HG03095 (cell line): Measurements from ENCODE around the gene MAGEE2.
"Not testable (repeated sequence)": the region's sequence is repeated elsewhere in the genome, so short reads cannot be mapped to it uniquely, and the experiment has no call there.

ENCODE experiments used
- ATAC-seq: cut with Tn5 transposase; IDR thresholded peaks from one replicate; pipeline ENCODE4 v1.9.1; 2021; ENCODE audit warnings: moderate library complexity; ENCODE audit not compliant: unreplicated experiment

Gene MAGEE2, protein sequence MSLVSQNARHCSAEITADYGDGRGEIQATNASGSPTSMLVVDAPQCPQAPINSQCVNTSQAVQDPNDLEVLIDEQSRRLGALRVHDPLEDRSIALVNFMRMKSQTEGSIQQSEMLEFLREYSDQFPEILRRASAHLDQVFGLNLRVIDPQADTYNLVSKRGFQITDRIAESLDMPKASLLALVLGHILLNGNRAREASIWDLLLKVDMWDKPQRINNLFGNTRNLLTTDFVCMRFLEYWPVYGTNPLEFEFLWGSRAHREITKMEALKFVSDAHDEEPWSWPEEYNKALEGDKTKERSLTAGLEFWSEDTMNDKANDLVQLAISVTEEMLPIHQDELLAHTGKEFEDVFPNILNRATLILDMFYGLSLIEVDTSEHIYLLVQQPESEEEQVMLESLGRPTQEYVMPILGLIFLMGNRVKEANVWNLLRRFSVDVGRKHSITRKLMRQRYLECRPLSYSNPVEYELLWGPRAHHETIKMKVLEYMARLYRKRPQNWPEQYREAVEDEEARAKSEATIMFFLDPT

GRCh38 chrX:75784680-75785491 is at the start of gene MAGEE2:
TSS of gene MAGEE2 (minus strand) at chrX:75785254. CDS start at chrX:75785051, 203 bp downstream.
- no peak for ATAC-seq

DNA sequence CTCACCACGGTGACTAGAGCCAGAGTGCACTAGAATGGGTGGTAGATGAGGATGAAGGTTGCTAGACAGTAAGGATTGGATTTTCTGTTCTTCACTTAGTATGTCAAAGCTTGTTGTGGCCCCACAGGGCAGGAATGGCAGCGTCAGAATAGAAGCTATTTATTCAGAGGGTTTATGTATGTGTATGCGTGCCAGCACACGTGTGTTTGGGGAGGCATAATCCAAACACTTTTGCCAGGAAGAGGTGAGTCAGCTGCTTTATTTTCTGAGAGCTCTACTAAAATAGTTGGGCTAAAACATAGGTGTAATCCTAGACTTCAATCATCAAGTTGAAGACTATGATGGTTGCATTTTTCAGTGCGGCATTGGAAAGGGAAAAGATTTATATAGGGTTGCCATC is 1.2 kb upstream of the MAGEE2 start:
- no peak for ATAC-seq

GRCh38 chrX:75781611-75782010 is 3.4 kb downstream of the MAGEE2 start:
- ATAC-seq = no peak

DNA sequence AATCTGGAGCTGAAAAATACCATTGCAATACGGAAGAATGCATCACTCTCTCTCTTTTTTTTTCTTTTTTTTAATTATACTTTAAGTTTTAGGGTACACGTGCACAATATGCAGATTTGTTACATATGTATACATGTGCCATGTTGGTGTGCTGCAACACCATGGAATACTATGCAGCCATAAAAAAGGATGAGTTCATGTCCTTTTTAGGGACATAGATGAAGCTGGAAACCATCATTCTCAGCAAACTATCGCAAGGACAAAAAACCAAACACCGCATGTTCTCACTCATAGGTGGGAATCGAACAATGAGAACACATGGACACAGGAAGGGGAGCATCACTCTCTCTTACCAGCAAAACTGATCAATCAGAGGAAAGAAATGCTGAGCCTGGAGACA is 17.0 kb downstream of the MAGEE2 start:
- not testable (repeated sequence) for ATAC-seq

DNA sequence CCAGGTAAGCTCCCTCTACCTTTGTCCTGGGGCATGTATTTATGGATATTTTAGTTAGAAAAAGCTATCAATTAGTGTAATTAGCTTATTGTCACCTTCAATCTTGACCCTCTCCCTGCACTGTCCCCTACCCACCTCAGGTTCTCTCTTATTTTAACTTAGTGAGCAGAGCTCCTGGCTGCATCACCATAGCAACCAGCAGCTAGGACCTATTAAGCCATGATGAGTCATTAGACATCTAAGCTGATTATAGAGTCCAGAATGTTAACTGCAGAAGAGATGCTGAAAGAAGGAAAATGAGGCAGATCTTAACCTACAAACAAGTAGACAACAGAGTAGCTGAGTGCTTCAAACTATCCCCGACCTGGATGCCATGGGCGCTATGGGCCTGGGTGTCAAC is 36.6 kb downstream of the MAGEE2 start:
- ATAC-seq = no peak

GRCh38 chrX:75746891-75747639 is 38.0 kb downstream of the MAGEE2 start:
- ATAC-seq = peak; percentile 79
